ENCODE results near the gene ETV4.

GRCh38 chr17:43587647-43588046 is 41.5 kb upstream of the ETV4 start:
- no peak for TF ChIP-seq CTCF (IDR thresholded peaks at IDR 0.05)
- no peak for TF ChIP-seq POLR2A (IDR thresholded peaks at IDR 0.05)
